ENCODE data around the gene FEN1.

The FEN1 gene

GRCh38 chr11:61774411-61774810 lies 18.3 kb upstream of the FEN1 start:
- no peak for DNase-seq

GRCh38 chr11:61775106-61775505 lies 17.6 kb upstream of the FEN1 start:
- no peak for DNase-seq

GRCh38 chr11:61775606-61776554 lies 16.8 kb upstream of the FEN1 start:
- DNase-seq = no peak

GRCh38 chr11:61776561-61777075 lies 16.1 kb upstream of the FEN1 start:
- DNase-seq = peak in 33 of 58 donors; percentile 8 to 71 (median 41)

GRCh38 chr11:61777234-61778090 lies 15.2 kb upstream of the FEN1 start:
- peak in 16 of 58 donors; percentile 10 to 68 (median 30) for DNase-seq

- no peak for DNase-seq
These were observed 14.3 kb upstream of the FEN1 start for GRCh38 chr11:61778357-61778886.

GRCh38 chr11:61778920-61779650 lies 13.6 kb upstream of the FEN1 start:
- no peak for DNase-seq

GRCh38 chr11:61779666-61780525 lies 12.8 kb upstream of the FEN1 start:
- DNase-seq = no peak

- DNase-seq = no peak
These were observed 12.0 kb upstream of the FEN1 start for GRCh38 chr11:61780581-61781162.

- no peak for DNase-seq
These were observed 11.1 kb upstream of the FEN1 start for GRCh38 chr11:61781585-61781984.

- DNase-seq = no peak
These were observed 10.4 kb upstream of the FEN1 start for GRCh38 chr11:61782299-61782698.

GRCh38 chr11:61782841-61783240 lies 9.9 kb upstream of the FEN1 start:
- no peak for DNase-seq

- DNase-seq = no peak
These were observed 8.8 kb upstream of the FEN1 start for GRCh38 chr11:61783717-61784505.

GRCh38 chr11:61784506-61784805 lies 8.3 kb upstream of the FEN1 start:
- DNase-seq = no peak

- DNase-seq = no peak
These were observed 6.8 kb upstream of the FEN1 start for GRCh38 chr11:61785837-61786402.

GRCh38 chr11:61787928-61788491 lies 4.7 kb upstream of the FEN1 start:
- DNase-seq = peak in 40 of 58 donors; percentile 4 to 80 (median 36)

GRCh38 chr11:61791737-61792309 lies 888 bp upstream of the FEN1 start:
- peak in 54 of 58 donors; percentile 41 to 92 (median 76) for DNase-seq

All from anterior cingulate cortex (tissue), 58 donors.